ENCODE results near the gene FCRLB.

GRCh38 chr1:161678500-161678899 lies 42.8 kb upstream of the FCRLB start:
- TF ChIP-seq CTCF (IDR thresholded peaks at IDR 0.05; ENCODE audit: low read length) (no peak), EZH2 (IDR thresholded peaks at IDR 0.05; ENCODE audit: borderline replicate concordance, low read length) (no peak)
